Esophagus muscularis mucosa (tissue), 4 donors: ENCODE results near the gene TNRC18. TPM values are rescaled to one million over a fixed set of nuclear protein-coding genes. Genes with fewer than 3 reads are reported as not detected.

Source experiments
- DNase-seq: peaks from one replicate; pipeline ENCODE4 v3.0.0-alpha.2; 2017; ENCODE audit errors: extremely low spot score
- H3K27ac ChIP-seq, 4 donors: fragments of 200-600 bp; sonication (generic); replicated peaks in 1 of 4; 1 replicate in 3 of 4; 2 replicates in 1 of 4; pipeline ENCODE4 v1.5.1; 2016 to 2019; ENCODE audit warnings: mild to moderate bottlenecking in 1 of 4
- H3K27me3 ChIP-seq, 4 donors: fragments of 200-600 bp; sonication (generic); one replicate each; pipeline versions ENCODE4 v1.5.1 to v1.6.0; 2016 to 2019
- H3K36me3 ChIP-seq, 4 donors: fragments of 200-600 bp; sonication (generic); one replicate each; pipeline ENCODE4 v1.5.1; 2016 to 2019
- H3K4me1 ChIP-seq, 4 donors: fragments of 200-600 bp; sonication (generic); one replicate each; pipeline ENCODE4 v1.5.1; 2016 to 2019
- H3K4me3 ChIP-seq, 4 donors: fragments of 200-600 bp; sonication (generic); 1 replicate in 2 of 4; 2 replicates in 2 of 4; pipeline ENCODE4 v1.5.1; 2016 to 2019; ENCODE audit warnings: mild to moderate bottlenecking in 4 of 4, moderate library complexity in 1 of 4
- H3K9me3 ChIP-seq, 4 donors: fragments of 200-600 bp; sonication (generic); 1 replicate in 3 of 4; 2 replicates in 1 of 4; pipeline ENCODE4 v1.5.1; 2016 to 2019
- EP300 ChIP-seq: sonication (generic); formaldehyde crosslinking; IDR thresholded peaks from one replicate; pipeline ENCODE4 v1.6.1; 2017; ENCODE audit warnings: antibody characterized with exemption
- POLR2A ChIP-seq: fragments of 450-650 bp; IDR thresholded peaks from one replicate; pipeline ENCODE4 v1.6.1; 2017; ENCODE audit warnings: antibody characterized with exemption, moderate library complexity, mild to moderate bottlenecking, low read depth
- POLR2AphosphoS5 ChIP-seq, 2 donors: sonication (generic); formaldehyde crosslinking; IDR thresholded peaks; one replicate each; pipeline ENCODE4 v1.6.1; 2017; ENCODE audit warnings: antibody characterized with exemption in 2 of 2
- WGBS: methylation state at CpG from one replicate; pipeline ENCODE4 v1.1.5; 2018; 5-methylcytosine and 5-hydroxymethylcytosine counted together
- intact Hi-C: fragments of 100-400 bp; cut with DNase I; formaldehyde crosslinking; loops from one replicate; pipeline ENCODE4 v1.15.1; 2023
- total RNA-seq, 4 donors: library from RNA; depleted of rRNA; stranded (reverse); fragments of >200 nt; gene quantifications; one replicate each; pipeline versions ENCODE4 v1.1.0 to v1.2.1, GENCODE V29; 2016
- TF ChIP-seq, protein P1 (sequence below), 3 experiments: fragments of 200-600 bp in 2 of 3; fragments of 450-650 bp in 1 of 3; sonication (generic) in 2 of 3; IDR thresholded peaks; one replicate each; pipeline ENCODE4 v1.5.1; 2017 to 2019; ENCODE audit warnings: antibody characterized with exemption in 3 of 3, mild to moderate bottlenecking in 2 of 3, moderate library complexity in 1 of 3

TNRC18 gene
- total RNA-seq, 4 donors from 2014 or later = 101 to 277 (median 166) TPM

DNA sequence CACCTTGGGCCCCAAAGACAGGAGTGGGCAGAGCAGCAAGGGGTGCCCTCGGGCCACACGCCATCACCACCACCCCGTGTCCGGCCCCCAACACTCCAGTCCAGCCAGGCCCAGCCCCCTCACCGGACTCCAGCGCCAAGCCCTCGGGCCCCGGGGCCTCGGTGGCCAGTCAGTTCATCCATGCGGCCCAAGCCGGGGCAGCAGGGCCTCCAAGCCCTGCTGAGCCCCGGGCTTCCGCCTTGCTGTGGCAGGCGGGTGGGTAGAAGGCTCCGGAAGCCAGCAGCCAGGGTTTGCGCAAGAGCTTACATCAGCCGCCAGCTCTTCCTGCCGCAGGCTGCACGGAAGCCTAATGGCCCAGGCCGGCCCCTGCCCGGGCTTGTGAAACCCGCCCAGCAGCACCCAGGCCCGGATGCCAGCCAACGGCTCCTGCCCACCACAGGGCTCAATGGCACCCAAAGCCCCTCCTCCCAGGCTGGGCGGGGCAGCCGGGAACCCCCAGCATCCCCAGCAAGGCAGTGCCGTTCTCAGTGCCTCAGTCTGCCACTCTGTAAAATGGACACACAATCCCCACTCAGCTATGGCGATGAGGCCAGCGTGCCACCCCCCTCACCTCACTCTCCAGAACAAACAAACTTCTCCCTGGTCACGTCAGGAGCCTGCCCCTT is 26.5 kb downstream of the TNRC18 start:
- Histone ChIP-seq H3K9me3 (no peaks in the 10 kb centered on the region), H3K36me3 (peaks cover 11 to 36% (median 33%) of the 10 kb centered on the region in 4 donors), H3K27ac (peak overlapping the region; percentile 80 to 85 (median 82)), H3K4me3 (peak overlapping the region; percentile 36 to 56 (median 39)), H3K4me1 (peaks cover 22 to 88% (median 66%) of the 10 kb centered on the region in 4 donors), H3K27me3 (no peaks in the 10 kb centered on the region)
- 30% methylated on average over 8 of the region's 30 CpGs for WGBS
- peak; percentile 95 for DNase-seq
- TF ChIP-seq, protein P1, sequence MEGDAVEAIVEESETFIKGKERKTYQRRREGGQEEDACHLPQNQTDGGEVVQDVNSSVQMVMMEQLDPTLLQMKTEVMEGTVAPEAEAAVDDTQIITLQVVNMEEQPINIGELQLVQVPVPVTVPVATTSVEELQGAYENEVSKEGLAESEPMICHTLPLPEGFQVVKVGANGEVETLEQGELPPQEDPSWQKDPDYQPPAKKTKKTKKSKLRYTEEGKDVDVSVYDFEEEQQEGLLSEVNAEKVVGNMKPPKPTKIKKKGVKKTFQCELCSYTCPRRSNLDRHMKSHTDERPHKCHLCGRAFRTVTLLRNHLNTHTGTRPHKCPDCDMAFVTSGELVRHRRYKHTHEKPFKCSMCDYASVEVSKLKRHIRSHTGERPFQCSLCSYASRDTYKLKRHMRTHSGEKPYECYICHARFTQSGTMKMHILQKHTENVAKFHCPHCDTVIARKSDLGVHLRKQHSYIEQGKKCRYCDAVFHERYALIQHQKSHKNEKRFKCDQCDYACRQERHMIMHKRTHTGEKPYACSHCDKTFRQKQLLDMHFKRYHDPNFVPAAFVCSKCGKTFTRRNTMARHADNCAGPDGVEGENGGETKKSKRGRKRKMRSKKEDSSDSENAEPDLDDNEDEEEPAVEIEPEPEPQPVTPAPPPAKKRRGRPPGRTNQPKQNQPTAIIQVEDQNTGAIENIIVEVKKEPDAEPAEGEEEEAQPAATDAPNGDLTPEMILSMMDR (IDR thresholded peaks at IDR 0.05) = no peak
- TF ChIP-seq EP300 (no peak), POLR2AphosphoS5 (IDR thresholded peaks at IDR 0.05) (peak; percentile 69 to 71)
- intact Hi-C loops = no loop called here

DNA sequence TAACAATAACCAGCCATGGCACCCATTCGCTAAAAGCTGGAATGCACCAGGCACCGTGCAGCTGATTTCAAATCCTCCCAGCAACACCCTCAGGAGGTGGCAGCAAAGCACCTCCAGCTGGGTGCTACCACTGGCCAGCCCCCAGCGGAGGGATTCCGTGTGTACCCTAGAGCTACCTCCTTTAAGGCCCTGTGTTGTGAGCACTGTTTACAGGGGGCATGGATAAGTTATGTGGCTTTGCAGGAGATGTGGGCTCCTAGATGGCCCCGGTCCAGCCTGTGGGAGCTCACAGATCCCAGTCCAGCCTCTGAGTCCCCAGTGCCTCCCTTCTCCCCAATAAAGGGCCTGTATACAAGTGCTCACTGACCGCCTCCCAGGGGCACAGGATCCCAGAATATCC is 27.1 kb downstream of the TNRC18 start:
- H3K4me1 ChIP-seq = peaks cover 22 to 92% (median 65%) of the 10 kb centered on the region in 4 donors
- peak overlapping the region; percentile 36 to 56 (median 39) for H3K4me3 ChIP-seq
- no peaks in the 10 kb centered on the region for H3K27me3 ChIP-seq
- peak overlapping the region; percentile 80 to 85 (median 82) for H3K27ac ChIP-seq
- TF ChIP-seq EP300 (no peak), POLR2AphosphoS5 (IDR thresholded peaks at IDR 0.05) (no peak), POLR2A (no peak)
- TF ChIP-seq, protein P1 (IDR thresholded peaks at IDR 0.05) = peak; percentile 22 to 38 (median 26)
- H3K9me3 ChIP-seq = no peaks in the 10 kb centered on the region
- WGBS = 32% methylated on average over 3 of the region's 6 CpGs
- H3K36me3 ChIP-seq = peaks cover 11 to 39% (median 36%) of the 10 kb centered on the region in 4 donors
- DNase-seq = no peak
- intact Hi-C loops = no loop called here

DNA sequence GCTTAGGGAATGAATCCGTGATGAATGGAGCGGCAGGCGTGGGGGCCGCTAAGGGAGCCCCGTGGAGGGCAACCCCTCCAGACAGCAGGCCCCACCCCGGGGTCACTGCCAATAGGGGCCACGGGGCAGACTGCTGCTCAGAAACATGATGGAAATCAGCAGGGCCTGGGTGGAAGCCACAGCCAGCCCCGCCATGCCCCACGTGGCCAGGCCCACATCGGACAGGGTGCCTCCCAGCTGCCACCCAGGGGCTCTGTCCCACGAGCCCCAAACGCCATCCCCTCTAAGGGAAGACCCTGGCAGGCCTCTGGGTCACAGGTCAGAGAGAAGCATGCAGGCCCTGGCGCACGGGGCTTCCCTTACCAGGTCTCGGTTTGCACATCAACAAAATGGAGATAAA is 28.4 kb downstream of the TNRC18 start:
- TF ChIP-seq, protein P1 (IDR thresholded peaks at IDR 0.05) = no peak
- H3K27ac ChIP-seq = peak overlapping the region; percentile 24 to 83 (median 43)
- H3K36me3 ChIP-seq = peaks cover 11 to 46% (median 38%) of the 10 kb centered on the region in 4 donors
- H3K9me3 ChIP-seq = no peaks in the 10 kb centered on the region
- WGBS = 50% methylated on average over 15 of the region's 15 CpGs
- no peak for DNase-seq
- H3K4me1 ChIP-seq = peaks cover 22 to 94% (median 71%) of the 10 kb centered on the region in 4 donors
- H3K4me3 ChIP-seq = no peak overlapping the region
- intact Hi-C loops = no loop called here
- H3K27me3 ChIP-seq = no peaks in the 10 kb centered on the region

DNA sequence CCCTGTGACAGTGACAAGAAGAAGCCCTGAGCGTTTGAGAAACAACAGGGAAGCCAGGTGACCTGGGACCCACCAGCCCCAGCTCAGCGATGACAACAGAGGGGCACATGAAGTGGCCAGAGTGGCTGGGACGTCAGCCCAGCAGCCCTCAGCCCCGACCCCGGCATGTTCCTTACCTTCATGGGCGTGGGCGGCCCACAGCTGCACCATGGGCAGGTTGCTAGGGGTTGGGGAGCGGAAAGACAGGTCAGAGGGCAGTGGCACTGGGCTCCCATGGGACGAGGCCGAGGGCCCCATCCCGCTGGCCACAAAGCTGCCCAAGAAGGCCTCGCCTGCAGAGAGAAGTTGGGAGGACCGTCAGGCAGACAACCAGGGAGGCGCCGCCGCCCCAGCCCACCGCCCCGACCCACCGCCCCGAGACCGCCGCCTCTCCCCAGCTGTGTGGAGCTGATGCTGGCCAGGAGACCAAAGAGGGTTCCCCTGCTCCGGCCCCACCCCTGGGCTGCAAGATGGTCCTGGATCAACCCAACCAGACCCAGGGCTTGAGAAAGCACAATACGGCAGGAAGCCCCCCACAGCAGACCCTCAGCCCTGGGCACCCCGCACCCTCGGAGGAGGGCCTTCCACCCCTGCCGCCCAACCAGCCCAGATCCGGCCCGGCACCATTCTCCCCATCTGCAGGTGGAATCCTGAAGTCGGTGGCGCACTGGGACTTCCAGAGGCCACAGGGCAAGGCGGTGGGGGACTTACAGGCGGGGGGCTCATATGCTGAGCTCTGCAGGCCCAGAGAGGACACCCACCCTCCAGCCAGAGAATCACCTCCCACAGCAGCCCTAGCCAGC is 29.1 kb downstream of the TNRC18 start:
- H3K27ac ChIP-seq = peak overlapping the region; percentile 24 to 83 (median 43)
- intact Hi-C loops = no loop called here
- H3K9me3 ChIP-seq = no peaks in the 10 kb centered on the region
- no peak for DNase-seq
- H3K36me3 ChIP-seq = peaks cover 18 to 54% (median 45%) of the 10 kb centered on the region in 4 donors
- peaks cover 22 to 94% (median 70%) of the 10 kb centered on the region in 4 donors for H3K4me1 ChIP-seq
- H3K27me3 ChIP-seq = no peaks in the 10 kb centered on the region
- H3K4me3 ChIP-seq = no peak overlapping the region
- WGBS = 85% methylated on average over 15 of the region's 33 CpGs
- no peak for TF ChIP-seq POLR2AphosphoS5 (IDR thresholded peaks at IDR 0.05)
- no peak for TF ChIP-seq POLR2A
- no peak for TF ChIP-seq EP300
- TF ChIP-seq, protein P1 (IDR thresholded peaks at IDR 0.05) = no peak
